ENCODE data around the gene TM7SF2.

TM7SF2 gene

DNA sequence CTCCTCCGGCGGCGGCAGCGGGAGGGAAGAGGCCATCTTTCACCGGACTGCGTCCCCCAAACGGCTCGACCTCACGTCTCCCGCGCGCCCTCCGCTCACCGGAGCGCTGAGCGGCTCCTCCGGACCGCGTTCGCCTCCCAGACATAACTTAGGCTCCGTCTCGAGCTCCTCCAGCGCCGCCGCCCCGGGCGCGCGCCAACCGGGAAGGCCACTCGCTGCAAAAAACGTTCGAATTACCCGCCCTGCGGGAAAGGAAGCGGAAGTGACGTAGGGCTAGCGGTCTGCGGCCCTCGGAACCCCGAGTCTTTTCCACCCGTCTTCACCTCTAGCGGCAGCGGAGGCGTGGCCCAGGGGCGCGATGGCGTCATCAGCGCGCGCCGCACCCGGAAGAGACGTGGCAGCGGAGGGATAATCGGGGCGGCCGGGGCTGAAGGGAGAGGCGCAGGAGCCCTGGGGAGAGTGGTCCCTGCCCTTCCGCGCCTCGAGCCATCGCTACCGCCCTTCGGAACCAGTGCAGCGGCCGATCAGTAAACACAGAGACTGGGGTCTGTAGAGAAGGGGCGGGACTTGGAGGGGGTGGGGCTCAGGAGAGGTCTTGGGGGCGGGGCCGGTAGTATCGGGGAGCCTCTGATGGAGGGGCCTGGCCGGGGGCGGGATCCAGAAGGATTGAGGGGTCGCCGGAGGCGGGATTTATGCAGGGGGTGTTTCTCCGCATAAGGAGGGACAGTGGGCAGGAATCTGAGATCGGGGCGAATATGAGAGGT, 27.7 kb upstream of the TM7SF2 start, which contains the start of the genes CDCA5 and ZFPL1:
Gene CDCA5, minus strand, starts transcription at position 207 of the 764 bp plus-strand sequence. Its CDS starts 62 bp downstream, at position 145.
Gene ZFPL1, plus strand, starts transcription at position 389 of the 764 bp plus-strand sequence. CDS start 477 bp downstream, outside the sequence.
- peaks cover 95% of the 10 kb centered on the region for H3K36me3 Mint-ChIP-seq
- peaks cover 46% of the 10 kb centered on the region for H3K4me1 Mint-ChIP-seq
- peak within 1 kb of the TSS; percentile 99 for H3K27ac Mint-ChIP-seq
- H3K9me3 Mint-ChIP-seq = no peaks in the 10 kb centered on the region
- peak within 1 kb of the TSS; percentile 99 for H3K4me3 Mint-ChIP-seq
- ATAC-seq (peak; percentile 93), DNase-seq (ENCODE audit: low spot score in 2 of 2) (peak; percentile 98 to 99)

DNA sequence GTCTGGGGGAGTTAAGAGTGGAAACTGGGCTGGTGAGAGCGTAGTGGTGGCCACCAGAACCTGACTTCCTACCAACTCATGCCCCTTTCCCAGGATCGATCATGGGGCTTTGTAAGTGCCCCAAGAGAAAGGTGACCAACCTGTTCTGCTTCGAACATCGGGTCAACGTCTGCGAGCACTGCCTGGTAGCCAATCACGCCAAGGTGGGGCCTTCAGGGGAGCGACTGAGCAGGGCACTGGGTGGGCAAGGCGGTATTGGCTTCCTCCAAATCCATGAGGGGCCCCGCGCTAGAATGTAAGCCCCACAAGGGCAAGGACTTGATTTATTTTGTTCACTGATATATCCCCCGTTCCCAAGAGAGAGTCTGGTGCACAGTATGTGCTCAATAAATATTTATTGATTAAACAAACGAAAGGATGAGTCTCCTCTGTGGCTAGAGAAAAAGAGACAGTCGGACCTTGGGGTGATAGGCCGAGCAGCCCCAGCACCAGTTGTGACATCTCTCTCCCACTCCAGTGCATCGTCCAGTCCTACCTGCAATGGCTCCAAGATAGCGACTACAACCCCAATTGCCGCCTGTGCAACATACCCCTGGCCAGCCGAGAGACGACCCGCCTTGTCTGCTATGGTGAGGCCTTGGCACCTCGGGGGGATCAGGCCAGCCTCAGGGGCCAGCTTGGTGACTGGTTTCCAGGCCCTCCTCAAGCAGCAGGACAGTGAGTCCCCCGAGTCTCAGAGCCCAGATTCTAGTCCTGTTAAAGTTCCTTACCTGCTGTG, 26.9 kb upstream of the TM7SF2 start:
- Mint-ChIP-seq H3K4me1 (peaks cover 44% of the 10 kb centered on the region), H3K36me3 (peaks cover 91% of the 10 kb centered on the region), H3K4me3 (peak overlapping the region; percentile 99), H3K27ac (peak overlapping the region; percentile 99), H3K9me3 (no peaks in the 10 kb centered on the region)
- DNase-seq (ENCODE audit: low spot score in 2 of 2) (no peak), ATAC-seq (peak; percentile 9)

DNA sequence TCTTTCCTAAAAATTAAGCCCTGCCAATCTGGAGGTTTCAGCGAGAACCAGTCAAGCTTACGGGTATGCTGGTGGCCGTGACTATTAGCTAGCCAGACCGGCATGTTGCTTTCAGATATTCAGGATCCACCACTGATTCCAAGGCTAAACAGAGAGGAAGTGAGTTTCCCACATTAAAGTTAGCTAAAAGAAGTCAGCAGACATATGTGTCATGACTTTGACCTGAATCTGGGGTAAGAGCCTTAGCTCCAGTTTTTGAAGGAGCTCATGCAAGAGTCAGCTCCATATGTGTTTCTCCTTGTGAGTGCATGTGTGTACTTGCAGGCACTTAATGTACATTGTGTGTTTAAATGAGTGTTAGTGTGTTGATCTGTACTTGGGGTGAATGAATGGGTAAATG, 26.2 kb upstream of the TM7SF2 start:
- Mint-ChIP-seq H3K36me3 (peaks cover 89% of the 10 kb centered on the region), H3K27ac (peak overlapping the region; percentile 99), H3K4me1 (peaks cover 41% of the 10 kb centered on the region), H3K4me3 (peak overlapping the region; percentile 99), H3K9me3 (no peaks in the 10 kb centered on the region)
- DNase-seq (ENCODE audit: low spot score in 2 of 2) (no peak), ATAC-seq (no peak)

DNA sequence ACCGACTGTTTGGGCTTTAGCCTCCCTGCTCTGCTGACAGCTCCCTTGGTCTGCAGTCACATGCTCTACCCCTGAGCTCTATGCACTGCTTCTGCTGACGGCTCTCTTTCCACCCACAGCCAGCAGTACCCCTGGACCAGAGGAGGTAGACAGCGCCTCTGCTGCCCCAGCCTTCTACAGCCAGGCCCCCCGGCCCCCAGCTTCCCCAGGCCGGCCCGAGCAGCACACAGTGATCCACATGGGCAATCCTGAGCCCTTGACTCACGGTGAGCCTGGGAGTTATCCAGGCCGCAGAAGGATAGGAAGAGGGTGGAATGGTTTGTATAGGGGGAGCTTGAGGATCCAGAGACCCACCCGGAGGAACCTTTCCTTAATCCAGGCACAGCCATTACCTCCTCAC, 24.9 kb upstream of the TM7SF2 start:
- Mint-ChIP-seq H3K4me3 (no peak overlapping the region), H3K27ac (peak overlapping the region; percentile 52)
- ATAC-seq = no peak

DNA sequence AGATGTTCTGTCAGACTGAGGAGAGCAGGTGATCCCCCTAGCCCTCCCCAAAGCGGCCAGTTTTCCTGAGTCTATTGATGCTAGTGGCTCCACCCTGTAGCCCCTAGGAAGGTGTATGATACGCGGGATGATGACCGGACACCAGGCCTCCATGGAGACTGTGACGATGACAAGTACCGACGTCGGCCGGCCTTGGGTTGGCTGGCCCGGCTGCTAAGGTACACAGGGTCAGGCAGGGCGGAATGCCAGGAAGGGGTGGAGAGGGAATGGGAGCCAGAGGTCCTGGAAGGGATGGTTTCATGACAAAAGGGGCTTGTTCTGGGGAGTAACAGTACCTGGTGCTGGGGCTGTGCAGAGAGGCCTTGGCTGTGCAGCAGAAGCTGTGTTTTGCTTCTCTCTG, 24.5 kb upstream of the TM7SF2 start:
- Mint-ChIP-seq H3K27ac (peak overlapping the region; percentile 52), H3K36me3 (peaks cover 73% of the 10 kb centered on the region), H3K4me3 (no peak overlapping the region), H3K4me1 (peaks cover 33% of the 10 kb centered on the region), H3K9me3 (no peaks in the 10 kb centered on the region)
- no peak for ATAC-seq
- DNase-seq (ENCODE audit: low spot score in 2 of 2) = no peak

More for the DNA sequence above, 24.9 kb upstream of the TM7SF2 start:
- no peak for DNase-seq (ENCODE audit: low spot score in 2 of 2)
- Mint-ChIP-seq H3K36me3 (peaks cover 77% of the 10 kb centered on the region), H3K4me1 (peaks cover 33% of the 10 kb centered on the region), H3K9me3 (no peaks in the 10 kb centered on the region)

DNA sequence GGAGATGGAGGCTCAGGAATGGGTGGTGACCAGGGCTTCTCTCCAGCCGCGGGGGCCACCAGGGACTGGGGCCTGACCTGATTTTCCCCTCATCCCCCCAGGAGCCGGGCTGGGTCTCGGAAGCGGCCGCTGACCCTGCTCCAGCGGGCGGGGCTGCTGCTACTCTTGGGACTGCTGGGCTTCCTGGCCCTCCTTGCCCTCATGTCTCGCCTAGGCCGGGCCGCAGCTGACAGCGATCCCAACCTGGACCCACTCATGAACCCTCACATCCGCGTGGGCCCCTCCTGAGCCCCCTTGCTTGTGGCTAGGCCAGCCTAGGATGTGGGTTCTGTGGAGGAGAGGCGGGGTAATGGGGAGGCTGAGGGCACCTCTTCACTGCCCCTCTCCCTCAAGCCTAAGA, 23.8 kb upstream of the TM7SF2 start:
- peaks cover 30% of the 10 kb centered on the region for H3K4me1 Mint-ChIP-seq
- ATAC-seq = no peak
- DNase-seq (ENCODE audit: low spot score in 2 of 2) = no peak
- H3K36me3 Mint-ChIP-seq = peaks cover 67% of the 10 kb centered on the region
- no peaks in the 10 kb centered on the region for H3K9me3 Mint-ChIP-seq
- H3K4me3 Mint-ChIP-seq = no peak overlapping the region
- H3K27ac Mint-ChIP-seq = peak overlapping the region; percentile 23

DNA sequence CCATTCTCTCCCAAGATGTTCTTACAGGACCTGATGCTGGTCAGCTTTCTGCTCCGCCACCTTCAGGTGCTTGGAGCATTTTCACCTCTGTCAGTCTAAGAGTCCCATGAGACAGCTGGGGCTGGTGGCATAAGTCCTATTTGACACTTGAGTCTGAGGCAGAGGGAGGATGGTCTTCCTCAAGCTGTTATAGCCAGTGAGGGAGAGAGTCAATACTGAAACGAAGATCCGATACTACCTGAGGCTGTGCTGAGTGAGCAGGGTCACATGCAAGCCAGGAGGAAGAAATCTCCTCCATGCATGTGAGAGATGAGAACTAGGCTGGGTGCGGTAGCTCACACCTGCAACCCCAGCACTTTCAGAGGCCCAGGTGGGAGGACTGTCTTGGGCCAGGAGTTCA, 22.1 kb upstream of the TM7SF2 start:
- Mint-ChIP-seq H3K9me3 (no peaks in the 10 kb centered on the region), H3K27ac (peak overlapping the region; percentile 23), H3K4me1 (peaks cover 12% of the 10 kb centered on the region), H3K4me3 (no peak overlapping the region), H3K36me3 (peaks cover 49% of the 10 kb centered on the region)
- ATAC-seq = no peak
- no peak for DNase-seq (ENCODE audit: low spot score in 2 of 2)

DNA sequence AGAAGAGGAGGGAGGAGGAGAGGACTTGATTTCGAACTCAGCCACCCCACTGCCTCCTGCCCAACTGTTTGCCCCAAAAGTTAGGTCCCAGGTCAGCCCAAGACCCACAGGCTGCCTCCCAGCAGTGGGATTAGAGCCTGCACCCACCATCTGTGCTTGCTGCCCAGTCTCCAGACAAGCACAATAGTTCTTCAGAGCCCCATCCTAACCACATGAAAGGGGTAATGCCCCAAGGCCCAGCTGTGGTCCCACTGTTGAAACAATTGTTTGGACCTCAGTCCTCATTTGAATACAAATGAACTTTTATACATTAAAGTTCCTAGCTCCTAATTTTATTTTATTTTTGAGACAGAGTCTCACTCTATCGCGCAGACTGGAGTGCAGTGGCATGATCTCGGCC, 21.0 kb upstream of the TM7SF2 start:
- no peak for ATAC-seq
- no peak overlapping the region for H3K4me3 Mint-ChIP-seq
- H3K27ac Mint-ChIP-seq = no peak overlapping the region
- no peak for DNase-seq (ENCODE audit: low spot score in 2 of 2)
- H3K36me3 Mint-ChIP-seq = peaks cover 40% of the 10 kb centered on the region
- peaks cover 4% of the 10 kb centered on the region for H3K4me1 Mint-ChIP-seq
- H3K9me3 Mint-ChIP-seq = no peaks in the 10 kb centered on the region

DNA sequence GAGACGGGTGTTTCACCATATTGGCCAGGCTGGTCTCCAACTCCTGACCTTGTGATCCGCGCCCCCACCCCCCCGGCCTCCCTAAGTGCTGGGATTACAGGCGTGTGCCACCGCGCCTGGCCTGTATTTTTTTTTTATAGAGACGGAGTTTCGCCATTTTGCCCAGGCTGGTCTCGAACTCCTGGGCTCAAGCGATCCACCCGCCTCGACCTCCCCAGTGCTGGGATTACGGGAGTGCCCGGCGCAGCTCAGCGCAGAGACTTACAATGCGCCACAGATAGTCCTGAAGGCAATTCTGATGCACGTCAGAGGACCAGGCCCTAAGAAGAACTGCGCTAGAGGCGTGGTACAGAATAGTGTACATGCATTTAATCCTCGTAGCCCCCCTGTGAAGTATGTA, 16.2 kb upstream of the TM7SF2 start:
- no peaks in the 10 kb centered on the region for H3K9me3 Mint-ChIP-seq
- H3K4me3 Mint-ChIP-seq = peak overlapping the region; percentile 70
- peak overlapping the region; percentile 94 for H3K27ac Mint-ChIP-seq
- DNase-seq (ENCODE audit: low spot score in 2 of 2) (no peak), ATAC-seq (no peak)
- peaks cover 43% of the 10 kb centered on the region for H3K36me3 Mint-ChIP-seq
- H3K4me1 Mint-ChIP-seq = peaks cover 5% of the 10 kb centered on the region

DNA sequence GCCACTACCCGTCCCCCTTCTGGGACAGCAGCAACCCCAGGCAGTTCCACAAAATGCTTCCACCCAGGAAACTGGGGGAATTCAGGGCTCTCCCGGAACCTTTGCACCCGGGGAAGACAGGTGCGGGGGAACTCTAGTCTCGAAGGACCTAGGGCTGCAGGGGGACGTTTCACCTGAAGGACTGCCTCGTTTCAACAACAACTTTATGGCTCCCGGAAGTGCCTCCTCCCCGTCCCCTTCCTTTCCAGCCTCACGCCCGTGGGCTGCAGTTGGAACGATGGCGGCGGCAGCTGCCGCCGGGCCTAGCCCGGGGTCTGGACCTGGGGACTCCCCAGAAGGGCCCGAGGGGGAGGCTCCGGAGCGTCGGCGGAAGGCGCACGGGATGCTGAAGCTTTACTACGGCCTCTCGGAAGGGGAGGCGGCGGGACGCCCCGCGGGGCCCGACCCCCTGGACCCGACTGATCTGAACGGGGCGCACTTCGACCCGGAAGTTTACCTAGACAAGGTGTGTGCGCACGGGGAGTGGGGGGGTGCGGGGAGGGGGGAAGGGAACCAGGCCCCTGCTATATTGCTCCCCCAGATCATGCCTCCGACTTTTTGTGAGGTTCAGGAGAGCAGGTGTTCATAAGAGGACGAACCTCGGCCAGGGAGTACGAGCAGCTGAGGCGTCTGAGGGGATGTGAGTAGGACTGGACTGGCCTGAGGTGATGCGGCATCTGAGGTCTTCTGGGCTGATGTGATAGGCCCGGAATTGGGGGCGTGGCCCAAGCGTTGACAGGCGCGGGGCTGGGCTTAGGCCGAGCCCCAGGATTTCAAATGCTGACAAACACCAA, 15.5 kb upstream of the TM7SF2 start, which contains the start of gene VPS51:
Gene VPS51, plus strand, starts transcription at position 241 of the 833 bp plus-strand sequence. Its CDS starts 37 bp downstream, at position 278.
- peaks cover 49% of the 10 kb centered on the region for H3K36me3 Mint-ChIP-seq
- H3K27ac Mint-ChIP-seq = peak within 1 kb of the TSS; percentile 94
- H3K4me1 Mint-ChIP-seq = peaks cover 5% of the 10 kb centered on the region
- peak; percentile 74 to 92 for DNase-seq (ENCODE audit: low spot score in 2 of 2)
- H3K4me3 Mint-ChIP-seq = peak within 1 kb of the TSS; percentile 70
- H3K9me3 Mint-ChIP-seq = no peaks in the 10 kb centered on the region
- peak; percentile 98 for ATAC-seq

DNA sequence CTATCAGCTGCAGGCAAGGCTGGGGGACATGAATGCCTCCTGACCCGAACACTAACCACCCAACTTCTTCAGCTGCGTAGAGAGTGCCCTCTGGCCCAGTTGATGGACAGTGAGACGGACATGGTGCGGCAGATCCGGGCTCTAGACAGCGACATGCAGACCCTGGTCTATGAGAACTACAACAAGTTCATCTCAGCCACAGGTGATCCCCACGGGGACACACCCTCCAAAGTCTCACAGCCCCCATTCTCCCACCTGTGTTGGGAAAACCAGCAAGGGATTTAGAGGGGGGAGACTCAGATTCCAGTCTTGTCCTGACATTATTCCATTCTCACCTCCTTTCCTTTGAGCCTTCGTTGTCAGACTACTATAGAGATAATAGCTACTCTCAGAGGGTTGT, 14.7 kb upstream of the TM7SF2 start:
- Mint-ChIP-seq H3K36me3 (peaks cover 56% of the 10 kb centered on the region), H3K4me1 (peaks cover 5% of the 10 kb centered on the region), H3K4me3 (peak overlapping the region; percentile 70), H3K9me3 (no peaks in the 10 kb centered on the region), H3K27ac (peak overlapping the region; percentile 94)
- ATAC-seq = no peak
- no peak for DNase-seq (ENCODE audit: low spot score in 2 of 2)

DNA sequence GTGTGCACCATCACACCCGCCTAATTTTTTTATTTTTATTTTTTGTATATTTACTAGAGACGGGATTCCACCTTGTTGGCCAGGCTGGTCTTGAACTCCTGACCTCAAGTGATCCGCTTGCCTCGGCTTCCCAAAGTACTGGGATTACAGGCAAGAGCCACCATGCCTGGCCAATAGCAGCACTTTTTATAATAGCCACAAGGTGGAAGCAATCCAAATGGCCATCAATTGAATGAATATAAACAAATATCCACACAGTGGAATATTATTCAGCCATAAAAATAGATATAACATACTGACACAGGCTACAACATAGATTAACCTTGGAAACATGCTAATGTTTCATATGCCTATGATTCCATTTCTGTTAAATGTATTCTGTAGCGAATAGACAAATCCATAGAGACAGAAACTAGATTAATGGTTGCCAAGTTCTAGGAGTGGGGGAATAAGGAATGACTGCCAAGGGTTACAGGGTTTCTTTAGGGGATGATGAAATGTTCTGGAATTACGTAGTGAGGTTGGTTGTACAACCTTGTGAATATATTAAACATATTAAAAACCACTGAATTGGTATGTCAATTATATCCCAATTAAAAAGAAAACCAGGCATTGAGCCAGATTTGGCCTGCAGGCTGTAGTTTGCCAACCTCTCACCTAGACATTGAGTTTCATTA, 10.9 kb upstream of the TM7SF2 start:
- Mint-ChIP-seq H3K36me3 (peaks cover 87% of the 10 kb centered on the region), H3K9me3 (no peaks in the 10 kb centered on the region), H3K4me1 (peaks cover 2% of the 10 kb centered on the region), H3K4me3 (no peak overlapping the region), H3K27ac (no peak overlapping the region)
- DNase-seq (ENCODE audit: low spot score in 2 of 2) (no peak), ATAC-seq (no peak)

DNA sequence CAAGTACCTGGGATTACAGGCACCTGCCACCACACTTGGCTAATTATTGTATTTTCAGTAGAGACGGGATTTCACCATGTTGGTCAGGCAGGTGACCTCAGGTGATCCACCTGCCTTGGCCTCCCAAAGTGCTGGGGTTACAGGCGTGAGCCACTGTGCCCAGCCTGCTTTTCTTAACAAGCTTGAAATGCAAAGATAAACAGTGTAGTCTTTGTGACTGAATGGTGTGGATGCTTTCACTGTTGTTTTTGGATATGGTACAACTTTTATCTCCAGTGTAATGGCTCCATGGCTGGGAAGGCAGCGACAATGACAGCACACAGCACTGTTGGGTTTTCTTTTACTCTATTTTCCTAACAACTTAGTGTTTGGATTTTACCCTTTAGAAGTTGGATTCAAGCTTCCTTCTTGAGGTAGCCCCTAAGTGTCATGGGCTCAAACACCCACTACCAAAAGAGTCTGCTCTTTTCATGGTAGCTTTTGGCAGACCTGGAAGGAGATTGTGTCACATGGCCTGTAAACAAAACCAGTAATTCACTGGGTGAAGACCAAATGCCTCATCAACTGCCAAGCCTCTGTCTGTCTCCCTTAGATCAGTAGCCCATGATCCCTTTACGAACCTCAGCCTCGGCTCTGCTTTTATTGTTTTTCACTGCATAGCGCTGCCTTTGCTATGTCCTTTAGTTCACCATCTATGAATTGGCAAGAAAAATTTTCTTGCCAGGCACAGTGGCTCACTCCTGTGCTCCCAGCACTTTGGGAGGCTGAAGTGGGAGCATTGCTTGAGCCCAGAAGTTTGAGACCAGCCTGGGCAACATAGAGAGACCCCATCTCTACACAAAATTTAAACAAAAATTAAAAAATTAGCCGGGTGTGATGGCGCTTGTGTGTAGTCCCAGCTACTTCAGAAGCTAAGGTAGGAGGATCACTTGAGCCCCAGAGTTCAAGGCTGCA, 9.3 kb upstream of the TM7SF2 start:
- H3K4me1 Mint-ChIP-seq = no peaks in the 10 kb centered on the region
- DNase-seq (ENCODE audit: low spot score in 2 of 2) (no peak), ATAC-seq (no peak)
- H3K36me3 Mint-ChIP-seq = peaks cover 78% of the 10 kb centered on the region
- H3K9me3 Mint-ChIP-seq = no peaks in the 10 kb centered on the region
- peak overlapping the region; percentile 65 for H3K27ac Mint-ChIP-seq
- H3K4me3 Mint-ChIP-seq = no peak overlapping the region

All from stimulated activated effector memory CD8-positive, alpha-beta T cell treated with anti-CD3 and anti-CD28 coated beads, Interleukin-12 subunit alpha, Interleukin-12 subunit beta, amount 100 ng/mL, for 72 hours (primary cell).